ENCODE measurements around the gene HEXIM1.

Gene HEXIM1

DNA sequence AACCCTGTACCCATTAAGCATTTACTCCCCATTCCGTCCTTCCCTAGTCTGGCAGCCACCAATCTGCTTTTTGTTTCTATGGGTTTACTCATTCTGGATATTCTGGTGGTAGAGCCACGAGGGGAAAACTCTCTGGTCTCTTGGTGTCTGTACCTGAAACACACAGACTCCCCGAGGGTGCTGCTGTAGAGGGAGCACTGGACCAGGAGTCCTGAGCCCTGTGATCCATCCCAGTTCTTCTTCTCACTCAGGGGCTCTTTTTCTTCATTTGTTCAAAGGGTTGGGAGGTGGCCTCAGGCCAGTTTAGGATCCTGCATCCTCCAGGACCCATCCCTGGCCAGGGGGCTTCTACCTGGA lies 27.5 kb downstream of the HEXIM1 start:
- no peak for TF ChIP-seq CTCF (IDR thresholded peaks at IDR 0.05; ENCODE audit: low read length, missing control alignments)
- DNase-seq (ENCODE audit: low read depth) = no peak
- no peak overlapping the region for H3K4me3 ChIP-seq (replicated peaks; ENCODE audit: low read depth, low read length)

GRCh38 chr17:45177563-45177962 lies 29.3 kb downstream of the HEXIM1 start:
- no peak for TF ChIP-seq CTCF (IDR thresholded peaks at IDR 0.05; ENCODE audit: low read length, missing control alignments)
- DNase-seq (ENCODE audit: low read depth) = no peak
- H3K4me3 ChIP-seq (replicated peaks; ENCODE audit: low read depth, low read length) = no peak overlapping the region

DNA sequence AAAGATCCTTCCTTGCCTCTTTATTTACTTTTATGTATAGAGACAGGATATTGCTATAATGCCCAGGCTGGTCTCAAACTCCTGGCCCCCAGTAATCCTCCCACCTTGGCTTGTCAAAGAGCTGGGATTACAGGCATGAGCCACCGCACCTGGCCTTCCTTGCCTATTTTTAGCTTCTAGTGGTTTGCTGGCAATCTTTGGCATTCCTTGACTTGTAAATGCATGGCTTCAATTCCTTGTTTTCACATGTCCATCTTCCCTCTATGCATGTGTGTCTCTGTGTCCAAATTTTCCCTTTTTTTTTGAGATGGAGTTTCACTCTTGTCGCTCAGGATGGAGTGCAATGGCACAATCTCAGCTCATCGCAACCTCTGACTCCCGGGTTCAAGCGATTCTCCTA lies 35.9 kb downstream of the HEXIM1 start:
- no peak overlapping the region for H3K4me3 ChIP-seq (replicated peaks; ENCODE audit: low read depth, low read length)
- TF ChIP-seq CTCF (IDR thresholded peaks at IDR 0.05; ENCODE audit: low read length, missing control alignments) = no peak
- DNase-seq (ENCODE audit: low read depth) = no peak

- no peak overlapping the region for H3K4me3 ChIP-seq (replicated peaks; ENCODE audit: low read depth, low read length)
- TF ChIP-seq CTCF (IDR thresholded peaks at IDR 0.05; ENCODE audit: low read length, missing control alignments) = no peak
- no peak for DNase-seq (ENCODE audit: low read depth)
Measured at GRCh38 chr17:45186801-45187354, 38.6 kb downstream of the HEXIM1 start.

- DNase-seq (ENCODE audit: low read depth) = no peak
- no peak overlapping the region for H3K4me3 ChIP-seq (replicated peaks; ENCODE audit: low read depth, low read length)
Measured at GRCh38 chr17:45189009-45189408, 40.7 kb downstream of the HEXIM1 start.

GRCh38 chr17:45190503-45191255 lies 42.4 kb downstream of the HEXIM1 start:
- TF ChIP-seq CTCF (IDR thresholded peaks at IDR 0.05; ENCODE audit: low read length, missing control alignments) = no peak
- DNase-seq (ENCODE audit: low read depth) = no peak
- H3K4me3 ChIP-seq (replicated peaks; ENCODE audit: low read depth, low read length) = no peak overlapping the region

More at GRCh38 chr17:45189009-45189408, 40.7 kb downstream of the HEXIM1 start:
- no peak for TF ChIP-seq CTCF (IDR thresholded peaks at IDR 0.05; ENCODE audit: low read length, missing control alignments)

- no peak for TF ChIP-seq CTCF (IDR thresholded peaks at IDR 0.05; ENCODE audit: low read length, missing control alignments)
Measured at GRCh38 chr17:45195424-45195823, 47.1 kb downstream of the HEXIM1 start.

More at GRCh38 chr17:45195424-45195823, 47.1 kb downstream of the HEXIM1 start:
- DNase-seq (ENCODE audit: low read depth) = no peak
- H3K4me3 ChIP-seq (replicated peaks; ENCODE audit: low read depth, low read length) = no peak overlapping the region

Measured in fibroblast of pulmonary artery (primary cell).